ENCODE results near the gene SULT1A2.
"Not testable (repeated sequence)": the region's sequence is repeated elsewhere in the genome, so short reads cannot be mapped to it uniquely, and the experiment has no call there.

Gene SULT1A2

GRCh38 chr16:28596840-28597691, at the start of gene SULT1A2:
Gene SULT1A2 (minus strand): TSS chr16:28597050. CDS start chr16:28595930, 1,120 bp downstream.
- DNase-seq (ENCODE audit: low read depth) = no peak

DNA sequence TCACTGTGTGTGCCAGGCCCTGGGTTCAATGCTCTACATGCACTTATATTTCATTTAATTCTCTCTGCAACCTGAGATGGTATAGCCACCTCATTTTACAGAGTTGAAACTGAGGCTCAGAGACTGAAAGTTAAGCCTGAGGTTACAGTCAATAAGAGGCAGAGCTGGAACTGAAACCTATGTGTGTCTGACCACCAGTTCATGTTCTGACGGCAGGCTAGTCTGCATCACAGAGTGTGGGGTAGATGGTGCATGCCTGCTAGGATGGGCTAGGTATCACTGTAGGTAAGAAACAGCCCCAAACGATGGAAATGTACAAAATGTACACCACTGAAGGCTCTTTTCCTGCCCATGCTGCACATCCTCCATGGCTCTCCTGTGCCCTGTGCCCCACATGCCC, 43.1 kb upstream of the SULT1A2 start:
- not testable (repeated sequence) for DNase-seq (ENCODE audit: low read depth)

- DNase-seq (ENCODE audit: low read depth) = not testable (repeated sequence)
Measured at GRCh38 chr16:28638359-28638758, 41.5 kb upstream of the SULT1A2 start.

- DNase-seq (ENCODE audit: low read depth) = not testable (repeated sequence)
Measured at GRCh38 chr16:28637765-28638164, 40.9 kb upstream of the SULT1A2 start, which contains the start of gene NPIPB8. Gene NPIPB8 (plus strand): TSS chr16:28638065. CDS start chr16:28638361, 296 bp downstream.

DNA sequence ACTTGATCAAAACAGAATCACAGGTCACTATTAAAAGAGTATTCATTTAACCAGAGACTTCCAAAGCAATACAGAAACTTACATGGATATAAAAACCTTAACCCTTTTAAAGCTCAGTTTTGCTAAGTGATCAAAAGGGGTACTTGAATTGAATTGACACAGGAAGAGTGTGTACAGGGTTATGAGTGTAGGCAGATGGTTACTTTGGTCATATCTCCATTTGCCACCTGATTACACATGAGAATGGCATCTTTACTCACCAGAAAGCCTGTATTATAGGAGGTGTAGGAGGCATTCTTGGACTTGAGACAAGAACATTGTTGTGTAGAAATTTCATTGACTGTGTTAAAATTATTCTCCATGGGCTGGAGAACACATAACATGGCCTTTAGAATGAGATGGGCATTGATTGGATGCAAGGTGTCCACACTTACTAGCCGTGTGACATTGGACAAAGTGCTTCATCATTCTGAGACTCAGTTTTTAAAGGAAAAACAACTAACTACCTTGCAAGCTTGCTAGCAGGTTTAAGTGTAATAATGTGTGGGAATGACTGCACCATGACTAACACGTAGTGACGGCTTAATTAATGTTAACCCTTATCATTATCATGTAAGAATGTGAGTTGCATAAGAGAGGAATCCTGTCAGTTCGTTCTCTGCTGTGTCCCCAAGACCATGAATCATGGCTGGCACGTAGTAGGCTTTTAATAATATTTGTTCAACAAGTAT, 39.4 kb upstream of the SULT1A2 start:
- DNase-seq (ENCODE audit: low read depth) = peak; percentile 72

DNA sequence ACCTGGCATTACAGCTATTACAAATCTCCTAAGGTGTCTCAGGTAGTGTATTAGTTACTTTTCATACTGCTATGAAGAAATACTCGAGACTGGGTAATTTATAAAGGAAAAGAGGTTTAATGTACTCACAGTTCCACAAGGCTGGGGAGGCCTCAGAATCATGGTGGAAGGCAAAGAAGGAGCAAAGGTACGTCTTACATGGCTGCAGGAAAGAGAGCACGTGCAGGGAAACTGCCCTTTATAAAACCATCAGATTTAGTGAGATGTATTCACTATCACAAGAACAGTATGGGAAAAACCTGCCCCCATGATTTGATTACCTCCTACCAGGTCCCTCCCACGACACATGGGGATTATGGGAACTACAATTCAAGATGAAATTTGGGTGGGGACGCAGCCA, 34.1 kb upstream of the SULT1A2 start:
- not testable (repeated sequence) for DNase-seq (ENCODE audit: low read depth)

GRCh38 chr16:28623172-28623711, 26.4 kb upstream of the SULT1A2 start:
- no peak for DNase-seq (ENCODE audit: low read depth)

DNA sequence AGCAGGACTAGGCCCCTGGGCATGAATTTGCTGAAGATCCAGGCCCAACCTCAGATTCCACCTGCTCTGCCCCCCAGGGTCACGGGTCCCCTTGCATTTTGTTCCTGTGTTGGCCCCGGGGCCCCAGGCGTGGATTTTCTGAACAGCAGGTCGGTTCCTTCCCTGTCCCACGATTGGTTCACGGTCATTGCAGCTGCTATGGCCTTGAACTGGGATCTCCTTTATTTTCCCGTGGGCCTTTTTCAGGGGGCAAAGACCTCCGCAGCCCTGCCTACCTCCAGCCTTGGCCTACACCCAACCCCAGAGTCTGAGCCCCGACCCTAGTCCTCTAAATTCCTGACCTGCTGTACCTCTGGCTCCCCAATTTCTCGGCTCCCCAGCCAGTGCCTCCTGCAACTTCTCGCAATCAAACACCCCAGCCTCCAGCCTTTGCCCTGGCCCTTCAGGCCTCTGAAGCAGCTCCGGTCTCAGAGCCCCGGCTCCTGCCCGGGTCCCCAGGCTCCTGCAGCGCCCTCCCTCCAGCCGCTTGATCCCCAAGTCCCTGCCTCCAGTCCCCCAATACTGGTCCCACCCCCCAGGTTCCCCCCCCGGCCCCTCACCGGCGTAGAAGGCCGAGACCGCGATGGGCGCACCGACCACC, 25.8 kb upstream of the SULT1A2 start:
- DNase-seq (ENCODE audit: low read depth) = not testable (repeated sequence)

GRCh38 chr16:28621481-28622155, 24.8 kb upstream of the SULT1A2 start:
- no peak for DNase-seq (ENCODE audit: low read depth)

- not testable (repeated sequence) for DNase-seq (ENCODE audit: low read depth)
Measured at GRCh38 chr16:28620316-28620715, 23.5 kb upstream of the SULT1A2 start.

DNA sequence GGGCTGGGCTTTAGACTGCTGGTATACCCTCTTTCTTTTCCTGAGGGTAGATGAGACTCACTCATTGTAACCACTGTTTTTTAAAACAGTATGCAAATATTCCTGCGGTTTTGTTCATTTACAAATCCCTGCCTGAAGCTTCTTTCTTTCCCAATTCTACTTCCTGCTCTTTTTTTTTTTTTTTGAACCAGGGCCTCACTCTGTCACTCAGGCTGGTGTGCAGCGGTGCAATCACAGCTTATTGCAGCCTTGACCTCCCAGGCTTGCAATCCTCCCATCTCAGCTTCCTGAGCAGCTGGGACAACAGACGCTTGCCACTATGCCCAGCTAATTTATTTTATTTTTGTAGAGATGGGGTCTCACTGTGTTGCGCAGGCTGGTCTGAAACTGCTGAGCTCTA, 21.0 kb upstream of the SULT1A2 start:
- DNase-seq (ENCODE audit: low read depth) = peak; percentile 11

GRCh38 chr16:28616636-28617035, 19.8 kb upstream of the SULT1A2 start:
- DNase-seq (ENCODE audit: low read depth) = no peak

GRCh38 chr16:28616224-28616577, 19.4 kb upstream of the SULT1A2 start:
- not testable (repeated sequence) for DNase-seq (ENCODE audit: low read depth)

DNA sequence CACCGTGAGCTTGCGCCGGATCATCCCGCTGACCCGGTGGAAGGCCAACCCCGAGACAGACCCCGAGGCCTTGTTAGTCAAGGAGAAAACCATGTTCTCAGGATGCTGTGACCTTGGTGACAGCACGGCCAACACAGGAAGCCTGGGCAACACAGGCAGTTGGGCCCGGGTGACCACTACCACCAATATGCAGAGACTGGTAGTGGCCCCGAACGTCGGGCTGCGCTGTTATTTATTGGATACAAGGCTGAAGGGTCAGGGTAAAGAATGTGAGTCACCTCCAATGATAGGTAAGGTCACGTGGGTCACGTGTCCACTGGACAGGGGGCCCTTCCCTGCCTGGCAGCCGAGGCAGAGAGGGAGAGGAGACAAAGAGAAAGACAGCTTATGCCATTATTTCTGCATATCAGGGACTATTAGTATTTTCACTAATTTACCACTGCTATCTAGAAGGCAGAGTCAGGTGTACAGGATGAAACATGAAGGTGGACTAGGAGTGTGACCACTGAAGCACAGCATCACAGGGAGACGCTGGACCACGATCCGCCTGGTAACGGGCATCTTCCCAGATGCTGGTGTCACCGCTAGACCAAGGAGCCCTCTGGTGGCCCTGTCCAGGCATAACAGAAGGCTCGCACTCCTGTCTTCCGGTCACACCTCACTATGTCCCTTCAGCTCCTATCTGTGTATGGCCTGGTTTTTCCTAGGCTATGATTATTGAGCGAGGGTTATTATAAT, 18.8 kb upstream of the SULT1A2 start:
- peak; percentile 58 for DNase-seq (ENCODE audit: low read depth)

DNA sequence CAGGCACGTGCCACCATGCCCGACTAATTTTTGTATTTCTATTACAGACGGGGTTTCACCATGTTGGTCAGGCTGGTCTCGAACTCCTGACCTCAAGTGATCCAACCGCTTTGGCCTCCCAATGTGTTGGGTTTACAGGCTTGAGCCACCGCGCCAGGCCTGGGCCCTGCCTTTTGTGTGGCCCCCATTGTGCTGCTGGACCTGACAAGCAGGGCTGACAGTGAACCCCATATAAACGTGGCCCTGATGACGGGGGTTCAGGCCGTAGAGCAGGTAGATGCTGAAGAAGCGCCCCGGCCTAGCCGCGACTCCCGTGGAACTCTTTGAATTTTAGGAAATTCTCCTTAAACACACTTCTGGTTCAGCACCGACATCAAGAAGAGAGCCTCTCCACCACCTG, 17.7 kb upstream of the SULT1A2 start:
- not testable (repeated sequence) for DNase-seq (ENCODE audit: low read depth)

- not testable (repeated sequence) for DNase-seq (ENCODE audit: low read depth)
Measured at GRCh38 chr16:28613912-28614311, 17.1 kb upstream of the SULT1A2 start.

DNA sequence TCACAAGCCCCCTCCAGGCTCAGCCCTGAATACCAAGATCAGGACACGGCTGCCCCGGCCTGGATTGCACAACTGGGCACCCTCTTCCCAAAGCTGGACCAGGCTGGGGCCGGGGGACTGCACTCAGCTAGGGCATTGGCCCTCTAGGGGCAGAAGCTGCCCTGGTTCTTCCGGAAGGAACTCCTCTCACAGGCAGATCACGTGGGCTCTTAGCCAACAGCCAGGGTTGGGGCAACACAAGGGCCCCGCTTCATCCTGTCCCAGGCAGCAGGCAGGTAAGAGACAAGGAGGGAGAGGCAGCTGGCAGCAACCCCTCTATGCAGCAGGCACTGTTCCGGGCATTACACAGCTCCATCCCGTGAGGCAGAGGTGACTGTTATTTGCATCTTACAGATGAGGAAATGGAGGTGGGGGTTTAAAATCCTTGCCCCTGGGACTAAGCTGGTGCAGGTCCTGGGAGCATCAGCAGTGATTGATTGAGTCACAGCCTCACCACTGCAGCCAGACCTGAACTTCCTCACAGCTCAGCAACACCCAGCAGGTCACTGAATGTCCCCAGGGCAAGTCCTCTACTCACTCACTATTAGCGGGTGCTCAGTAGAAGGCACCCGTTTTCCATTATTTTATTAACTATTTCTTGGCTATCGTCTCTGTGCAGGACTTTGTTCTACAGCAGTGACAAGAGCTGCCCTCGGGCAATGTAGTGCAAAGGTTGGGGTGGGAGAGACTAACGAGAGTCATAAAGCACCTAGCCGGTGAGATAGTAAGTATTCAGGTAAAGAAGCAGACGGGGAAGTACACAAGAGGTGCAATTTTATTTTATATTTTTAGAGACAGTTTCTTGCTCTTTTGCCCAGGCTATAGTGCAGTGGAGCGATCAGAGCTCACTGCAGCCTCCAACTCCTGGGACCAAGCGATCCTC, 15.8 kb upstream of the SULT1A2 start:
- not testable (repeated sequence) for DNase-seq (ENCODE audit: low read depth)

- no peak for DNase-seq (ENCODE audit: low read depth)
Measured at GRCh38 chr16:28610595-28611191, 13.8 kb upstream of the SULT1A2 start.

Data from EH (cell line).